IPS-18a (cell line): ENCODE results near the gene CORO7.

Source experiments
- H3K27ac ChIP-seq: one replicate; pipeline ENCODE4 v1.5.1; 2013; ENCODE audit warnings: low read length
- H3K27me3 ChIP-seq: one replicate; pipeline ENCODE4 v1.6.1; 2013; ENCODE audit warnings: mild to moderate bottlenecking, low read length; ENCODE audit not compliant: control insufficient read depth, insufficient read depth
- H3K36me3 ChIP-seq: one replicate; pipeline ENCODE4 v1.6.1; 2013; ENCODE audit warnings: low read depth, low read length; ENCODE audit not compliant: control insufficient read depth
- H3K4me1 ChIP-seq: one replicate; pipeline ENCODE4 v1.6.1; 2013; ENCODE audit warnings: low read depth, low read length; ENCODE audit not compliant: control insufficient read depth
- H3K4me3 ChIP-seq: one replicate; pipeline ENCODE4 v1.5.1; 2013; ENCODE audit warnings: low read length
- H3K9ac ChIP-seq: one replicate; pipeline ENCODE4 v1.6.1; 2013; ENCODE audit warnings: mild to moderate bottlenecking, low read length, moderate library complexity
- H3K9me3 ChIP-seq: one replicate; pipeline ENCODE4 v1.6.1; 2013; ENCODE audit warnings: low read depth, low read length; ENCODE audit not compliant: control insufficient read depth

Gene CORO7

DNA sequence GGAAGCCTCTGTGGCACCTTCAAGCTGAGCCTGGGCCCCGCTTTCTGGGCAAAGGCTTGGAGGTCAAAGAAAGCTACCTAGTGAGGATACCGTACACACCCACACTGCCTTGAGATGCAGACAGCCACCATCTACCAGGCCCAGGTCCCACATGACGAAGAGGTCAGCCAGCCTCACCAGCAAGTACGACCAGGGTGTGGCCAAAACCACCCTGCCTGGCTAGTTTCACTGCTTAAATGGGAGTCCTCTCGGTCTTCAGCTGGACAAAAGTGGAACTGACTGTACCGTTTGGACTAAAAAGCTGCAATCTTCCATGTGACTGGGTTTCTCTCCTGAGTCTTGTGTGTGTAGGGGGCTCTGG is 23.2 kb downstream of the CORO7 start:
- H3K4me1 ChIP-seq: peaks cover 51% of the 10 kb centered on the region
- H3K9ac ChIP-seq: peak overlapping the region; percentile 77
- H3K4me3 ChIP-seq: peak overlapping the region; percentile 13
- H3K27me3 ChIP-seq: no peaks in the 10 kb centered on the region
- no peaks in the 10 kb centered on the region for H3K36me3 ChIP-seq
- no peaks in the 10 kb centered on the region for H3K9me3 ChIP-seq
- H3K27ac ChIP-seq: peak overlapping the region; percentile 84

DNA sequence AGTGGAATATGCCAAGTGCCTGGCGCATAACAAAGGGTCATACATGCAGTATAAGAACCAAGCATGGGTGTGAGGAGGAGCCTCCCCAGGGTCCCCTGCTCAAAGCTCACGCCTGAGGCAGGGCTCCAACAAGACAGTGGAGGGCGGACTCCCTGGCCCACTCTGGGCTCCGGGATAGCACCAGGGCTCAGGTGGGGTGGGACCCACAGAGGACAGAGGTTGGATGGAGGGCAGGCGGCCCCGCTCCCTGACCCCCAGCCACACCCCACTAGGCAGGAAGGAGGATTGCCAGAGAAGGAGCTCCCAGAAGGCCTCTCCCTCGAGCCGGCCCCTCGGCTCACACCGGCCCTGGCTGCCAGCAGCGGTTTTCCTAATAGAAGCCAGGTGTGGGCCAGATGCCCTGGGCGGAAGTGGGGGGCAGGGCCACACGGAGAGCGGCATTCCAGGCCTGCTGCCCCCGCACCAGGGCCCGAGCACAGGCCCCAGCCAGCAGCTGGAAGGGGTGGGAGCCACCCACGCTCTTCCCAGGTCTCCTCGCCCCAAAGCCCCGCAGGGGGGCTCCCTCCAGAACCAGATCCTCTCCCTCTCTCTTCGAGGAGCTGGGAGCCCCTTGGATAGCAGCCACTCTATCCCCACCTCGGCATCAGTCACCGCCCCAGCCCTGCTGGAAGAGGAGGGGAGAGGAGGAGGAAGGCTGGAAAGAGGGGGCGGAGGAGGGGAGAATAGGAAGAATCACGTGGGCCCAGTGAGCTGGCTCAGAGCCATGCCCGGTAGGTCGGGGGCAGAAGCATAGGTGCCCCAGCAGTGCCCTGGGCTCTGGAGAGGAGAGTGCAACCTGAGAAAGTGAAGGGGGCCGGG is 23.8 kb downstream of the CORO7 start:
- H3K4me3 ChIP-seq: peak overlapping the region; percentile 13
- peaks cover 51% of the 10 kb centered on the region for H3K4me1 ChIP-seq
- H3K9me3 ChIP-seq: no peaks in the 10 kb centered on the region
- H3K9ac ChIP-seq: peak overlapping the region; percentile 77
- no peaks in the 10 kb centered on the region for H3K27me3 ChIP-seq
- H3K36me3 ChIP-seq: no peaks in the 10 kb centered on the region
- H3K27ac ChIP-seq: peak overlapping the region; percentile 84

DNA sequence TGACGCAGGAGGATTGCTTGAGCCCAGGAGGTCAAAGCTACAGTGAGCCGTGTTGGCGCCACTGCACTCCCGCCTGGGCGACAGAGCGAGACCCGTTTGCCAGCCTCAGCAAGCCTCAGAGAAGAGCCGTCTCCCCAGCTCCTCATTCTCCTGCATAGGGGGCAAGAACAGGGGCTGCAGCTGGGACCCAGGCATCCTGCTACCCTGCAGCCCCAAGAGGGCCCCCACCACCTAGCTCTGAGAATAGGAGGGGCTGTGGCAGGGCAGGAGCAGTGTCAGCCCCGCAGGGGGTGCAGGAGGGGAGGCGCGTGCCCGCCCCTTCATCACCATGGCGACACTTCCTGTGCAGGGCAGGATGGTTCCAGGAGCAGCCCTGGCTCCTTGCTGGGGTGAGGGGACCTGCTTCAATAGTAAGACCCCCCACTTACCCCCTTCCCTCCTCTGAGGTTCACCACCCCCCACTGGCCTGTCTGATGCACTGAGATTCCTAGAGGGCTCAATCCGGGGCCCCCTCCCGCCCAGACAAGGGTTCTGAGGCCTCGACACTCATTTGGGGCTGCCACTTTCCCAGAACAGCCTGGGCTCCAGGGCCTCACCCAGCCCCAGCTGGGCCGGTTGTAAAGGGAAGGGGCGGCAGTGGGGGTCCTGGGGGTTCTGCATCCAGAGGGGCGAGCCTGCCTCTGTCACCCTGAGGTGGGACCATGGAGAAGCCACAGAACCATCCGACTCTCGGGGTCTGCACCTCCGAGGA is 24.6 kb downstream of the CORO7 start:
- Histone ChIP-seq H3K27ac (peak overlapping the region; percentile 84), H3K27me3 (no peaks in the 10 kb centered on the region), H3K36me3 (no peaks in the 10 kb centered on the region), H3K4me1 (peaks cover 51% of the 10 kb centered on the region), H3K4me3 (peak overlapping the region; percentile 13), H3K9me3 (no peaks in the 10 kb centered on the region), H3K9ac (peak overlapping the region; percentile 77)

DNA sequence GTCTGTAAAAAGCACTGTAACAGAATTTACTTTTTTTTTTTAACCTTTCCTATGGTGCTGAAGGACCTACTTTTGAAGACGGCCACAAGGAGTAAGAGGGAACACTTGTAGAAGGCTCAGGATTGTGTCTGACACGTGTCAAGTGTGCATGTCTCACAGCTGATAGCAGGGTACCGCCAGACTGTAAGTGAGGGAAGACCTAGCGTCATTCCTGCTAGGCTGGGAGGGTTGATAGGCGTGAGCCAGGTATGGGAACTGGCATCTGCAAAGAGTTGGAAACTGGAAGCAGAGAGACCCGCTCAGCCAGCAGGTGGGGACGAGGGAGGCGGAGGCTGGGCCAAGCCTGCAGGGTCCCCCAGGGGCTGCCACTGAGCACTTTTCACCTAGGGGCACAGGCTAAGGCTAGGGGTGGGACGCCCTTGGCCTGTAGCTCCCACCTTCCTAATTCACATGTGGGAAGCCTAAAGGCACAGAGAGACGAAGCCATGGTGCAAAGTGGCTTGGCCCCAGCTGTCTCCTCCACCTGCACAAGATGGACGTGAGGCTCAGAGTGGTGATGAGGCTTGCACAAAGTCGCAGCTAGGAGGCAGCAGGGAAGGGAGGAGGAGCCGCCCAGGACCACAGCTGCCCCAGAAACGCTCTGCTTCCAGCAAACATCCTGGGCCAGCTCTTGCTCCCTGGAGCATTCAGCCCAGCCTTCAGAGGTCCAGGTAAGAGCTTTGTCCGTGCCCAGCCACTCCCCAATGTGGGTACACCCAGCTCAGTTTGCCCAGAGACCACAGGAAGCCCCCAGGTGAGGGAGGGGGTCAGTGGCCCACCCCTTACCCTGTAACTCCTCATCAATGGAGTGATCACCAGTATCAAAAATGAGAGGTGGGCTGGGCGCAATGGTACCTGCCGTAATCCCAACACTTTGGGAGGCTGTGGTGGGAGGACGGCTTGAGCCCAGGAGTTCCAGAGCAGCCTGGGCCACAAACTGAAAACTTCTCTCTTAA is 25.8 kb downstream of the CORO7 start:
- Histone ChIP-seq H3K27me3 (no peaks in the 10 kb centered on the region), H3K4me3 (no peak overlapping the region), H3K9ac (no peak overlapping the region), H3K27ac (no peak overlapping the region), H3K9me3 (no peaks in the 10 kb centered on the region), H3K4me1 (peaks cover 51% of the 10 kb centered on the region), H3K36me3 (no peaks in the 10 kb centered on the region)

DNA sequence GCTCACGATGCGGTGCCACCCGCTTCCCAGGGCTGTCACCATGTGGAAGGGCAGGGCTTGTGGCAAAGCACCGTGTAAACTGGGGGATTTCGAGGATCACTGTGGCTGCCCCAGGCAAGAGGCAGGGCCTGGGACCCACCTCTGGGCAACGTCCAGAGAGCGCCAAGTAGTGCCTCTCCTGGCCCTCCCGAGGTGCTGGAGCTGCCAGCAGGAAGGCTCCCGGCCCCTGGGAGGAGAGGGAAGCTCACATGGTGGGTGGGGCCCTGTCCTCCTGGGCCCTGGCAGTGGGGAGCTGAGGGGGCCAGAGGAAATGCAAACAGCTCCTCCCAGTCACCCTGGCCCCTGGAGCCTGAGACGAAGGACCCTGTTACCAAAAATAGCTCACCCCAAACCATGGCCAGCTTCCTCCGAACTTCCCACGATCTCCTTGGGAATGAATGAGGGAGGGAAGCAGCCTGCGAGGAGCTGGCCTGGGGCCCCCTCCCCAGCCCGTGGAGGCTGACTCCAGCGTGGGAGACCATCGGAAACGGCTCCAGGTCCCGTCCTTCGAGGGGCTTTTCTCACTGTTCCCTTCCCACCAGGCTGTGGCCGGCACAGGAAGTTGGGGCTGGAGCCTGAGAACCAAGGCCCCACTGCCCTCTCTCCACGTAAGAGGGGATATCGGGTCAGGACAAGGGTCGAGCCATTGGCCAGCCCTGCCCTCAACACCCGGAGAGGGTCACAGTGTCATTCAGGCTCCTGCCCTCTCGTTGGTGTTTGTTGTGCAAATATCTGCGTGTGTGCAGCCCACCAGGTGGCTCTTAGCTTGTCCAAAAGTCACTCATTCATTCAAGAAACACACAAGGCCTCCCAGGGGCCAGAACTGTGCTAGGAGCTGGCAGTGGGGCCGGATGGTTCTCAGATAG is 27.1 kb downstream of the CORO7 start:
- no peaks in the 10 kb centered on the region for H3K9me3 ChIP-seq
- no peak overlapping the region for H3K4me3 ChIP-seq
- peaks cover 51% of the 10 kb centered on the region for H3K4me1 ChIP-seq
- H3K9ac ChIP-seq: no peak overlapping the region
- no peaks in the 10 kb centered on the region for H3K36me3 ChIP-seq
- no peaks in the 10 kb centered on the region for H3K27me3 ChIP-seq
- H3K27ac ChIP-seq: no peak overlapping the region

DNA sequence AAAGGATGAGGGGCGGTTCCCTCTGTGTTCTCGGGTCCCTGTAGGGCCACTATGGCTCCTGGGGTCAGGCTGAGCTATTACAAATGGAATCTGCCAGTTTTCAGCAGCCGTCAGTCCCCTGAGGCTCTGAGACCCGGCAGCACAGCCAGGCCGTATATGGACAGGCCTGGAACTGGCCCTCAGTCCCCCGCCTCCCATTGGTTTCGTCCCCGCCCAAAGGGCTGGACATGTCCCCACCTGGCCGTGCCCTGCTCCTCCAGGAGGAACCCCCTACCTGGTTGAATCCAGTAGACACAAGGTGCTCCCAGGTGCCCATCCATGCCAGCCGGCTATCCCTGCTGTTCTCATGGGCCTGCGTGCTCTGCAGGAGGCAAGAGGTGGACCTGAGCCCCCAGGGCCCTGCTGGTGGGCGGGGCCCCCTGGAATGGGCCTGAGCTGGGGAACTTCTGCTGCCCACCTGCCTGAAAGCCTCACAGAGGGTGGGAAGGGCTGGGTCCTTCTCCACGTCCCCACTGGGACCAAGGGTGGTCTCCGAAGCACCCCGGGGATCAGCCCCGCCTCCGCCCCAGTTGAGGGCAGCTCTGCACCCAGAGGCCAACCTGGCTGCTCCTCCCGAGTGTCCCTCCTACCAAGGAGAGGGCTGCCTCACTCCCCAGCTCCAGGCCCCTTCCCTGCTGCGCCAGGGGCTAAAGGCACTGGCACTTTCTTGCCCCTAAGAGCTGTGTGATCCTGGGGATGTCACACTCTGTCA is 27.9 kb downstream of the CORO7 start:
- Histone ChIP-seq H3K27ac (no peak overlapping the region), H3K9ac (no peak overlapping the region)

DNA sequence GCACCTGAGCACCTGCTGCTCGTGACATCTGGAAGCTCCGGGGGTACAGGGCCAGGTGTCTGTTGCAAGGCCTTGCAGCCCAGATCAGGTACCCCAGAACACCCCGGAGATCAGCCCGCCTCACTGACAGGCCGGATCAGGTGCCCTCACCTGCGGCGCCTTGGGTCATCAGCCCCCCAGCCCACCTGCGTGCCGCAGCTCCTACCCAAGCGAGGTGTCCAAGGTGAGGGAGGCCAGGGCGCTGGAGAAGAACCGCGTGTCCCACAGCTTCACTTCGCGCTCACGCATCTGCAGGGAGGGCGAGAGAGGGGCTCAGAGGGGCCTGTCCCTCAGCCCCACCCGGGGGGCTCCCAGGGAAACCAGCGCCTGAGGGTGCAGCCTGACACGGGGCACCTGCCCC is 28.6 kb downstream of the CORO7 start:
- peaks cover 44% of the 10 kb centered on the region for H3K4me1 ChIP-seq

More for the DNA sequence above, 27.9 kb downstream of the CORO7 start:
- no peaks in the 10 kb centered on the region for H3K9me3 ChIP-seq
- H3K4me3 ChIP-seq: no peak overlapping the region
- no peaks in the 10 kb centered on the region for H3K36me3 ChIP-seq
- peaks cover 50% of the 10 kb centered on the region for H3K4me1 ChIP-seq
- H3K27me3 ChIP-seq: no peaks in the 10 kb centered on the region

DNA sequence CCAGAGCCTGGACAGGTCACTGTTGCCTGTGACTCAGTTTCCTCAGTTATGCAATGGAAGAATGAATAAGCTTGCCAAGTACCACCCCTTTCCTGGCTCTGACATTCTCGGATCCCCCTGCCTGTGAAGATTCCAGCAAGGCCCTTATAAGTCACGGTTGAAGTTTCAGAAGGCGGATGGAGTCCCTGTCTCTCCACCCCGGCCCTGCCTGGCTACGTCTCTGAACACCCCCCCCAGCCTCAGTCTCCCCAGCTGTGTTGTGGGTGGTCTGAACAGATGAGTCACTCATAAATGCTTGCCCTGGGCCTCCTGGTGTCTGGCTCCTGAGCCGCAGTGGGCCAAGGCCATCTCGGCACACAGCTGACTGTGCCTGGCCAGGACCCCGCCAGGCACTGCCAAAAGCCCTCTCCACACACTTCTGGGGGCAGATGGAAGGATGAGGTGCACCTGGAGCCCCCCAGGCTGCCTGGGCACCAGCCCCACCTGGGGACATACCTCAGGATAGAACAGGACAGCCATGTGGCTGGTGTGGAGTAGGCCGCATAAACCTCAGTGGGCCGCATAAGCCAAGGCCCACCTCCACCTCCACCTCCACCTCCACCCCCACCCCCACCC is 29.3 kb downstream of the CORO7 start:
- Histone ChIP-seq H3K27me3 (no peaks in the 10 kb centered on the region), H3K9me3 (no peaks in the 10 kb centered on the region), H3K9ac (no peak overlapping the region), H3K4me3 (no peak overlapping the region), H3K27ac (no peak overlapping the region), H3K36me3 (no peaks in the 10 kb centered on the region), H3K4me1 (peaks cover 37% of the 10 kb centered on the region)

More for the DNA sequence above, 28.6 kb downstream of the CORO7 start:
- Histone ChIP-seq H3K9ac (no peak overlapping the region), H3K27me3 (no peaks in the 10 kb centered on the region), H3K9me3 (no peaks in the 10 kb centered on the region), H3K27ac (no peak overlapping the region), H3K4me3 (no peak overlapping the region), H3K36me3 (no peaks in the 10 kb centered on the region)

DNA sequence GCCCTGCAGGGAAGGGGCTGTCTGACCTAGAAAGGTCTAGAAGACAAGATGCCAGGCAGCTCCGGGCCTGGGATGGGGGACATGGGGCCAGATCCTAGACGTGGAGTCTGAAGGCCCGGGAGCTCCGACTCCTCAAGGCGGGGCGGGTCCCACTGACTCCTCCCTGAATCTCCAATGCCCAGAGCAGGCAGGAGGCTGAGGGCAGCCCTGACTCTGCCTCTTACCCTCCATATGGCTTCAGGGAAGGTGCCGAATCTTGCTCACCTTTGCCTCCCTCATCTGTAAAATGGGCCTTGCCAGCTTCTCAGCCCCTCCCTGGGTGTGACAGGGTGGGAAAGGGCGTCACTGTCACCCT is 30.0 kb downstream of the CORO7 start:
- Histone ChIP-seq H3K9me3 (no peaks in the 10 kb centered on the region), H3K27me3 (no peaks in the 10 kb centered on the region), H3K4me1 (peaks cover 31% of the 10 kb centered on the region), H3K4me3 (no peak overlapping the region), H3K27ac (no peak overlapping the region), H3K36me3 (no peaks in the 10 kb centered on the region), H3K9ac (no peak overlapping the region)
